CD4-positive, alpha-beta memory T cell (primary cell): ENCODE data around the gene KCNA10. TPM values are rescaled to one million over a fixed set of nuclear protein-coding genes. Genes with fewer than 3 reads are reported as not detected.

Experiments used
- CTCF ChIA-PET: fragments of 350-600 bp; sonication (Branson Sonifier 250); formaldehyde crosslinking; loops from one replicate; lab custom pipeline; 2021; ENCODE audit warnings: inconsistent platforms; ENCODE audit not compliant: partially characterized antibody; lab: Charles Lee
- POLR2A ChIA-PET: fragments of 350-600 bp; sonication (Branson Sonifier 250); formaldehyde crosslinking; loops from one replicate; lab custom pipeline; 2021; ENCODE audit not compliant: partially characterized antibody; lab: Charles Lee
- DNase-seq, 5 donors: peaks; one replicate each; pipeline versions ENCODE4 v3.0.0 to v3.0.0-alpha.2; 2020 to 2022; ENCODE audit warnings: mixed read lengths in 1 of 5
- H3K27ac ChIP-seq: one replicate; pipeline ENCODE4 v1.7.0; 2013; ENCODE audit warnings: low read depth, low read length
- H3K27me3 ChIP-seq: 2 replicates; pipeline ENCODE4 v1.7.0; 2013; ENCODE audit warnings: mild to moderate bottlenecking, low read length, moderate library complexity; ENCODE audit not compliant: insufficient read depth
- H3K36me3 ChIP-seq: 2 replicates; pipeline ENCODE4 v1.7.0; 2013; ENCODE audit warnings: mild to moderate bottlenecking, low read length, moderate library complexity; ENCODE audit not compliant: insufficient read depth
- H3K4me1 ChIP-seq: 2 replicates; pipeline ENCODE4 v1.7.0; 2013; ENCODE audit warnings: mild to moderate bottlenecking, low read length, moderate library complexity; ENCODE audit not compliant: insufficient read depth
- H3K4me3 ChIP-seq, 2 donors: one replicate each; pipeline ENCODE4 v1.7.0; 2013; ENCODE audit warnings: low read length in 2 of 2, mild to moderate bottlenecking in 1 of 2
- H3K9me3 ChIP-seq, 2 donors: one replicate each; pipeline ENCODE4 v1.7.0; 2013; ENCODE audit warnings: low read length in 2 of 2, control low read depth in 1 of 2; ENCODE audit not compliant: control insufficient read depth in 1 of 2
- H3K27ac Mint-ChIP-seq, 7 donors: one replicate each; pipeline ENCODE4 v1.8.0; 2020 to 2021; ENCODE audit warnings: mixed read lengths in 7 of 7, mild to moderate bottlenecking in 6 of 7, inconsistent platforms in 3 of 7, moderate library complexity in 3 of 7
- H3K27me3 Mint-ChIP-seq, 2 donors: one replicate each; pipeline ENCODE4 v1.8.0; 2020 to 2021; ENCODE audit warnings: mixed read lengths in 2 of 2
- H3K36me3 Mint-ChIP-seq, 2 donors: one replicate each; pipeline ENCODE4 v1.8.0; 2020 to 2021; ENCODE audit warnings: mixed read lengths in 2 of 2, inconsistent platforms in 1 of 2, mild to moderate bottlenecking in 1 of 2
- H3K4me1 Mint-ChIP-seq, 4 donors: one replicate each; pipeline ENCODE4 v1.8.0; 2020 to 2021; ENCODE audit warnings: mixed read lengths in 4 of 4, mild to moderate bottlenecking in 1 of 4
- H3K4me3 Mint-ChIP-seq, 8 donors: one replicate each; pipeline ENCODE4 v1.8.0; 2020 to 2021; ENCODE audit warnings: mixed read lengths in 8 of 8, mild to moderate bottlenecking in 7 of 8, moderate library complexity in 6 of 8, inconsistent platforms in 3 of 8
- H3K9me3 Mint-ChIP-seq, 8 donors: one replicate each; pipeline ENCODE4 v1.8.0; 2020 to 2021; ENCODE audit warnings: mixed read lengths in 8 of 8, mild to moderate bottlenecking in 5 of 8, inconsistent platforms in 3 of 8, moderate library complexity in 1 of 8
- intact Hi-C: fragments of 100-400 bp; cut with micrococcal nuclease; formaldehyde crosslinking; loops from one replicate; pipeline ENCODE4 v1.15.1; 2023
- polyA plus RNA-seq, 2 donors: library from polyadenylated mRNA; unstranded; fragments of 300-500 nt; fragmentation: Illumina TruSeq; gene quantifications; one replicate each; pipeline ENCODE4 v1.2.3, GENCODE V29; 2021
- total RNA-seq, 2 experiments: library from RNA; stranded (reverse); gene quantifications; one replicate each; pipeline ENCODE4 v1.2.3, GENCODE V29; 2021

KCNA10 gene
- total and polyA plus RNA-seq, 4 experiments from 2014 or later = not detected

DNA sequence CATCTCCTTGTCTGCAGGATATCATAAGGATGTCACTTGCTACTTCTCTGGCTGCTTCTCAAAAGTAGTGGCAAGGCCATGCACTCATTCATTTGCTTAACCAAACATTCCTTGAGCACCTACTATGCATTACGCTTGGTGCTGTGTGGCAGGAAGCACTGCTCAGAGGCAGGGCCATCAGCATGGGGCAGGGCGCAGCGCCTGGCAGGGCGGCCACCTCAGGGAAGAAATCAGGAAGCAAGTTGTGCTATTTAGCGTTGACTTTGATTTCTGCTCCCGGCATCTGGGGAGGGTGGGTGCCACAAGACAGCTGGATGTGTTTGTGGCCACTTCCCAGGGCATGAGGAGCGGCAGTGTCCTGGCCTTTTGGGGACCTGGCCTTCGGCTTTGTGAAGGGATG is 40.1 kb downstream of the KCNA10 start:
- intact Hi-C loops = no loop called here
- Histone ChIP-seq H3K9me3 (no peaks in the 10 kb centered on the region), H3K4me1 (no peaks in the 10 kb centered on the region), H3K4me3 (no peak overlapping the region), H3K27me3 (no peaks in the 10 kb centered on the region), H3K36me3 (no peaks in the 10 kb centered on the region), H3K27ac (no peak overlapping the region)
- CTCF ChIA-PET = interaction anchor here (1.7 kb wide), 1 partner anchor 17 kb away, joined by 9 read pairs; no protein-coding TSS in a partner anchor
- DNase-seq = no peak
- H3K9me3 Mint-ChIP-seq = no peaks in the 10 kb centered on the region
- peaks cover 0 to 7% (median 3%) of the 10 kb centered on the region in 4 donors for H3K4me1 Mint-ChIP-seq
- peaks cover 5 to 8% of the 10 kb centered on the region in 2 donors for H3K27me3 Mint-ChIP-seq
- no peaks in the 10 kb centered on the region for H3K36me3 Mint-ChIP-seq
- no peak overlapping the region for H3K4me3 Mint-ChIP-seq
- POLR2A ChIA-PET = no interaction called here
- H3K27ac Mint-ChIP-seq = no peak overlapping the region

DNA sequence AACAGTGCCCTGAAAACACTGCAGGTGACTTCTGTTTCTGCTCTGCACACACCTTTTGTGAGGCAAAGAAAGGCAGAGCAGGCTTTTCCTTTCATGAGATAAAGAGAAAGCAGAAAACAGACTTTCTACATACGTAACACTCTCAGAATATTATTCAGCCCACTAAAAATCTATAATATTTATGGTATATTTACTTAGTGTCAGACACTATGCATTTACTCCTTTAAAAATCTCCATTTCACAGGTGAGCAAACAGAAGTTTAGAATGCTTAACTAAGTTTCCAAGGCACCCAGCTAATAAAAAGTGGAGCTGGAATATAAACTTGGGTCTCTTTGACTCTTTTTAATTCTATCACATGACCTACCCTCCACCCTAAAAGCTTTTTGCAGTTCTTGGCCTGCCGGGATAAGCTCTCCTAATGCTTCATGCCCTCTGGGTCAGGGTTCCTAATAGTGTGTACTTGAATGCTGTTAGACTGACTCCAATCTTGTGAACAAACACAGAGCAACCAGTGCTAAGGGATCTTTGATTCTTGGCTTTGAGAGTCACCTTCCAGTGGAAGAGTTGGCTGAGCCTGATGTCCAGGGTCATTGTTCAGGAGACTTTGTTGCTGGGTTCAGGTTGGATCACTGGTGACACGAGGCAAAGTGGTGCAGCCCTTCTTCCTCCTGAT is 40.9 kb downstream of the KCNA10 start:
- POLR2A ChIA-PET = no interaction called here
- H3K36me3 ChIP-seq = no peaks in the 10 kb centered on the region
- Mint-ChIP-seq H3K4me3 (no peak overlapping the region), H3K4me1 (peaks cover 0 to 3% (median under 1%) of the 10 kb centered on the region in 4 donors), H3K27me3 (peaks cover 4 to 6% of the 10 kb centered on the region in 2 donors), H3K27ac (no peak overlapping the region), H3K36me3 (no peaks in the 10 kb centered on the region), H3K9me3 (no peaks in the 10 kb centered on the region)
- H3K27me3 ChIP-seq = no peaks in the 10 kb centered on the region
- no peak overlapping the region for H3K27ac ChIP-seq
- no peaks in the 10 kb centered on the region for H3K9me3 ChIP-seq
- CTCF ChIA-PET = interaction anchor here (1.7 kb wide), 1 partner anchor 18 kb away, joined by 9 read pairs; no protein-coding TSS in a partner anchor
- no peak for DNase-seq
- no peak overlapping the region for H3K4me3 ChIP-seq
- no peaks in the 10 kb centered on the region for H3K4me1 ChIP-seq
- intact Hi-C loops = no loop called here

DNA sequence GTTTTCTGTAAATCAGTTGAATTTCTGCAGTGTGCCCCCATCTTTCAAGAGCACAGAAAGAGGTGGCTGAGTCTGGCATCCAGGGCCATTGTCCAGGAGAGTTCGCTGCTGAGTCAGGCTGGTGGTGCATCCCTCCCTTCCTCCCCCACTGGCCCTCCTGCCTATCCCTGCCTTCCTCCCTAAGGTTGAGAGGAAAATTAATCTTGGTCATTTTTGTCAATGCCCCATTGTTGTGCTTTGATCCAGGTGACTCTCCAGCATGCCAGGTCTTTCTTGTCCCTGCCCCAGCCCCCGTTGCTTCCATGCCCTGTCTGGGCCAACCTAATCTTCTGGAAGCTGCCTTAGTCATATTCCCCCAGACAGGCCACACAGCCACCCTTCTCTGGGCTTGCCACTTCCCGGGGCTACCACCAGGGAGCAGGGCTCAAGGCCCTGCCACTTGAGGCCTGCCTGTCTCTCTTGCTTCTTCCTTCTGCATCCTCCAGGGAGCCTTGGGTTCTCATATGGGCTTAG is 41.5 kb downstream of the KCNA10 start:
- DNase-seq = no peak
- H3K27ac Mint-ChIP-seq = no peak overlapping the region
- H3K4me1 Mint-ChIP-seq = no peaks in the 10 kb centered on the region
- Histone ChIP-seq H3K27ac (no peak overlapping the region), H3K4me1 (no peaks in the 10 kb centered on the region), H3K36me3 (no peaks in the 10 kb centered on the region), H3K4me3 (no peak overlapping the region), H3K9me3 (no peaks in the 10 kb centered on the region), H3K27me3 (no peaks in the 10 kb centered on the region)
- no peak overlapping the region for H3K4me3 Mint-ChIP-seq
- ChIA-PET CTCF (interaction anchor here (1.7 kb wide), 1 partner anchor 19 kb away, joined by 9 read pairs; no protein-coding TSS in a partner anchor), POLR2A (no interaction called here)
- intact Hi-C loops = no loop called here
- peaks cover 6 to 7% of the 10 kb centered on the region in 2 donors for H3K27me3 Mint-ChIP-seq
- no peaks in the 10 kb centered on the region for H3K36me3 Mint-ChIP-seq
- no peaks in the 10 kb centered on the region for H3K9me3 Mint-ChIP-seq

DNA sequence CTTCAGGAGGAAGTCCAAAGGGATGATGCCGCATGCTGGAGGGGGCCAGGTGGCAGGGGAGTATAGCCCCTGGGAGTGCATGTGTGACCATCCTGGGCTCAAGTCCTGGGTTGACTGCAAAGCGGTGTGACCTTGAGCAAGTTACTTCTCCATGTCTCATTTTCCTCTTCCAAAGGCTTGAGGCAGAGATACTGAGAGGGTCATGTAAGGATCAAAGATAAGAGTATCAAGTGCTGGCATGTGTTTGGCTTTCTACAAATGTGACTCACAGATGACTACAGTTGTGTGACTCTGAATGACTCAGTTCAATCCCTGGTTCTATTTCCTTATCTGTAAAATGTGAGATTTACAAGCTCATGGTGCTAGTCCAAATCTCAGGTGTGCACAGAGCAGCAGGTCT is 41.9 kb downstream of the KCNA10 start:
- intact Hi-C loops = no loop called here
- H3K4me1 Mint-ChIP-seq = no peaks in the 10 kb centered on the region
- no peak for DNase-seq
- Histone ChIP-seq H3K4me1 (no peaks in the 10 kb centered on the region), H3K36me3 (no peaks in the 10 kb centered on the region), H3K4me3 (no peak overlapping the region), H3K27me3 (no peaks in the 10 kb centered on the region), H3K27ac (no peak overlapping the region), H3K9me3 (no peaks in the 10 kb centered on the region)
- ChIA-PET CTCF (interaction anchor here (1.7 kb wide), 1 partner anchor 19 kb away, joined by 9 read pairs; no protein-coding TSS in a partner anchor), POLR2A (no interaction called here)
- no peak overlapping the region for H3K27ac Mint-ChIP-seq
- peaks cover 6 to 8% of the 10 kb centered on the region in 2 donors for H3K27me3 Mint-ChIP-seq
- no peaks in the 10 kb centered on the region for H3K36me3 Mint-ChIP-seq
- H3K4me3 Mint-ChIP-seq = no peak overlapping the region
- no peaks in the 10 kb centered on the region for H3K9me3 Mint-ChIP-seq

DNA sequence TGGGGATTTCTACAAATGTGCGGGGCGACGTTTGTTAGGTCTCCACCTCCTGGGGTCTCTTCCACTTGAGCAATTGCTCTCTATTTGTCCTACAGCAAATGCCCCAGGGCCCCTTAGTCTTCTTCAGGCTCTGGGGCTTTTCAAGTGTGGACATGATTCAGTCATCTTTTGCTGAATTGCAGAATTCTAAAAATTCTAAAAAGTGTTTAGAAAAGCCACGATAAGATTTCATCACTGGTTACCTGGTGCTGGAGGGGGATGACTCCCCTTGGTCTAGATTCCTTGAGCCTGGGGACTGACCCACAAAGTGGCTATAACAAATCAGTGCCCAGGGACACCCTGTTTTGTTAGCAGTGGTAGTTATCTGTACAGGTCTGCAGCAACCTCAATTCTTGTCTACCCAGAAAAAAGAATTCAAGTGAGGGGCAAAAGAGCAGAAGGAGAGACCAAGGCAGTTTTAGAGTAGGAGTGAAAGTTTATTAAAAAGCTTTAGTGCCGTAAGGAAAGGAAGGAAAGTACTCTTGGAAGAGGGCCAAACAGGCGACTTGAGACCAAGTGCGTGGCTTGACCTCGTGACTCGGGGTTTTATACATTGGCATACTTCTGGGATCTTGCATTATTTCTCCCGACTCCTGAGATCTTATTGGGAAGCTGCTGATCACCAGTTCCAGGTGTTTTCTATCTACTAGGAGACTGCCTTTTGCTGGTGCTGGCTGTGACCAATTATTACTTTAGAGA is 42.8 kb downstream of the KCNA10 start:
- ChIA-PET POLR2A (no interaction called here), CTCF (interaction anchor here (3.1 kb wide), 1 partner anchor 20 kb away, joined by 10 read pairs; no protein-coding TSS in a partner anchor)
- DNase-seq = no peak
- peaks cover 3% of the 10 kb centered on the region for H3K27me3 ChIP-seq
- H3K36me3 ChIP-seq = no peaks in the 10 kb centered on the region
- no peaks in the 10 kb centered on the region for H3K9me3 ChIP-seq
- Mint-ChIP-seq H3K27me3 (peaks cover 6 to 8% of the 10 kb centered on the region in 2 donors), H3K4me3 (no peak overlapping the region), H3K9me3 (no peaks in the 10 kb centered on the region), H3K4me1 (no peaks in the 10 kb centered on the region), H3K27ac (peak overlapping the region in 1 of 7 donors; percentile 11), H3K36me3 (no peaks in the 10 kb centered on the region)
- intact Hi-C loops = no loop called here
- H3K27ac ChIP-seq = no peak overlapping the region
- H3K4me3 ChIP-seq = no peak overlapping the region
- no peaks in the 10 kb centered on the region for H3K4me1 ChIP-seq

- Mint-ChIP-seq H3K4me3 (no peak overlapping the region), H3K27me3 (peaks cover 6 to 8% of the 10 kb centered on the region in 2 donors), H3K4me1 (no peaks in the 10 kb centered on the region), H3K9me3 (no peaks in the 10 kb centered on the region), H3K27ac (no peak overlapping the region), H3K36me3 (no peaks in the 10 kb centered on the region)
- Histone ChIP-seq H3K9me3 (no peaks in the 10 kb centered on the region), H3K36me3 (no peaks in the 10 kb centered on the region), H3K27ac (no peak overlapping the region), H3K4me3 (no peak overlapping the region), H3K4me1 (no peaks in the 10 kb centered on the region), H3K27me3 (peaks cover 3% of the 10 kb centered on the region)
- ChIA-PET POLR2A (no interaction called here), CTCF (interaction anchor here (3.1 kb wide), 1 partner anchor 20 kb away, joined by 10 read pairs; no protein-coding TSS in a partner anchor)
- intact Hi-C loops = no loop called here
- DNase-seq = no peak
These were observed 43.5 kb downstream of the KCNA10 start for GRCh38 chr1:110475362-110476027.

GRCh38 chr1:110474444-110474843 is 44.5 kb downstream of the KCNA10 start:
- H3K36me3 Mint-ChIP-seq = no peaks in the 10 kb centered on the region
- H3K9me3 Mint-ChIP-seq = no peaks in the 10 kb centered on the region
- H3K4me3 Mint-ChIP-seq = no peak overlapping the region
- POLR2A ChIA-PET = no interaction called here
- intact Hi-C loops = no loop called here
- peaks cover 3% of the 10 kb centered on the region for H3K27me3 ChIP-seq
- H3K4me3 ChIP-seq = no peak overlapping the region
- peaks cover 6 to 8% of the 10 kb centered on the region in 2 donors for H3K27me3 Mint-ChIP-seq
- H3K4me1 ChIP-seq = no peaks in the 10 kb centered on the region
- no peaks in the 10 kb centered on the region for H3K9me3 ChIP-seq
- H3K27ac ChIP-seq = no peak overlapping the region
- CTCF ChIA-PET = interaction anchor here (1.5 to 3.1 kb wide), 3 partner anchors 14 to 278 kb away, joined by 3 to 10 read pairs (median 7); no protein-coding TSS in a partner anchor
- no peak for DNase-seq
- no peak overlapping the region for H3K27ac Mint-ChIP-seq
- H3K4me1 Mint-ChIP-seq = no peaks in the 10 kb centered on the region
- H3K36me3 ChIP-seq = no peaks in the 10 kb centered on the region
